ENCODE results near the gene CD248.
"Not testable (repeated sequence)": the region's sequence is repeated elsewhere in the genome, so short reads cannot be mapped to it uniquely, and the experiment has no call there.

CD248 gene

DNA sequence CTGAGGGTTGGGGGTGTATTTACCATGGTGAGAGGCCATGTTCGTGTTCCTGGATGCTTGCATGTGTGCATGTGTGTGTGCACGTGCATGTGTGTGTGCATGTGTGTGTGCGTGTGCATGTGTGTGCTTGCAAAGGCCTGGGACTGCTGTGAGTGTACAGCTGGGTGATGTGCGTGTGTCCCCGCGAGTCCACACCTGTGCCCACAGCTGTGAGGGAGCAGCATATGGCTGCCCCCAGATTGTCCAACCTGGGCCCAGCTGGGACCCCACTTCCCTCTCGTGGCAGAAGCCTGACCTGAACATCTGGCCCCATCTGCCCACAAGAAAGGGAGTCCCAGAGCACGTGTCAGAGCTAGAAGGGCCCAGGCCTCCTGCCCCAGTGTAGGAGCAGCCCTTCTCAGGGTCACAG lies 8.4 kb upstream of the CD248 start:
- 90 to 92% methylated on average over 8 of the region's 8 CpGs for WGBS, 2 experiments (ENCODE audit: insufficient coverage in 2 of 2)
- H3K36me3 ChIP-seq (ENCODE audit: control insufficient read depth, insufficient read depth, low read length): no peaks in the 10 kb centered on the region
- no peak overlapping the region for H3K4me3 ChIP-seq (ENCODE audit: extremely low read depth, insufficient read depth, low read length, poor library complexity, severe bottlenecking)
- peak overlapping the region; percentile 80 for H3K27ac ChIP-seq (ENCODE audit: low read depth, low read length, severe bottlenecking)
- H3K9me3 ChIP-seq (ENCODE audit: control insufficient read depth, low read length): no peaks in the 10 kb centered on the region
- H3K4me1 ChIP-seq (ENCODE audit: control insufficient read depth, insufficient read depth, low read length, poor library complexity, severe bottlenecking): peaks cover 47% of the 10 kb centered on the region

DNA sequence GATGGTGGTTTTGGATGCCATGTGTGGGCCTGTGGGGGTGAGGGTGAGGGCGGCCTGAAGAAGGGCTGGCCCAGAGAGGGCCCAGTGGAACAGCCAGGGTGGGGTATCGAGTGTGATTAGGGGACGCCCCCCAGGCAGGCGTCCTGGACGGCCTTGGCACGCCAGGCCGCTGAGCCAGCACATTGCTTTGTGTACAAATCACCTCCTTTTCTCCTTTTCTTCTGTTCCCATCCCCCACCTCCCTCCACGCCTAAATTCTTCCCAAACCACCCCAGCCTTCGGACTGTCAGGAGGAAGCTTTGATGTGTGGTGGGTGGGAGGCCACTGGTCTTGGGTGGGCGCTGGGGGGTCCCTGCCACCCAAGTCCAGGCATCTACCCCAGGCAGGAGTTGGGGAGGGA lies 7.8 kb upstream of the CD248 start:
- Histone ChIP-seq H3K27ac (ENCODE audit: low read depth, low read length, severe bottlenecking) (peak overlapping the region; percentile 12), H3K9me3 (ENCODE audit: control insufficient read depth, low read length) (no peaks in the 10 kb centered on the region), H3K4me1 (ENCODE audit: control insufficient read depth, insufficient read depth, low read length, poor library complexity, severe bottlenecking) (peaks cover 47% of the 10 kb centered on the region), H3K4me3 (ENCODE audit: extremely low read depth, insufficient read depth, low read length, poor library complexity, severe bottlenecking) (no peak overlapping the region), H3K36me3 (ENCODE audit: control insufficient read depth, insufficient read depth, low read length) (no peaks in the 10 kb centered on the region)
- WGBS, 2 experiments (ENCODE audit: insufficient coverage in 2 of 2): 51 to 84% methylated on average over 5 to 6 of the region's 10 CpGs

DNA sequence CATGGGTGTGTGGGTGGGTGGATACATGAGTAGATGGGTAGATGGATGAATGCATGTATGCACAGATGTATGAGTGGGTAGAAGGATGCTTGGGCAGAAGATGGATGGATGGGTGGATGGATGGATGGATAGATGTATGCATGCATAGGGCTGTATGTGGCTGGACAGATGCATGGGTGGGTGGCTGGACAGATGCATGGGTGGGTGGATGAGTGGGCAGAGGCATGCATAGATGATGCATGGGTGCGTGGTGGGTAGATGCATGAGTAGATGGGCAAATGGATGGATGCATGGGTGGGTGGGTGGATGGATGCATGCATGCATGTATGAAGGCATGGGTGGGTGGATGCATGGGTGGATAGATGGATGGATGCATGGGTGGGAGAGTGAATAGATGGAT lies 6.8 kb upstream of the CD248 start:
- peaks cover 45% of the 10 kb centered on the region for H3K4me1 ChIP-seq (ENCODE audit: control insufficient read depth, insufficient read depth, low read length, poor library complexity, severe bottlenecking)
- H3K36me3 ChIP-seq (ENCODE audit: control insufficient read depth, insufficient read depth, low read length): no peaks in the 10 kb centered on the region
- 100% methylated on average over 1 of the region's 1 CpG for WGBS, 2 experiments (ENCODE audit: insufficient coverage in 2 of 2)
- H3K9me3 ChIP-seq (ENCODE audit: control insufficient read depth, low read length): peaks cover 3% of the 10 kb centered on the region
- H3K27ac ChIP-seq (ENCODE audit: low read depth, low read length, severe bottlenecking): no peak overlapping the region
- no peak overlapping the region for H3K4me3 ChIP-seq (ENCODE audit: extremely low read depth, insufficient read depth, low read length, poor library complexity, severe bottlenecking)

DNA sequence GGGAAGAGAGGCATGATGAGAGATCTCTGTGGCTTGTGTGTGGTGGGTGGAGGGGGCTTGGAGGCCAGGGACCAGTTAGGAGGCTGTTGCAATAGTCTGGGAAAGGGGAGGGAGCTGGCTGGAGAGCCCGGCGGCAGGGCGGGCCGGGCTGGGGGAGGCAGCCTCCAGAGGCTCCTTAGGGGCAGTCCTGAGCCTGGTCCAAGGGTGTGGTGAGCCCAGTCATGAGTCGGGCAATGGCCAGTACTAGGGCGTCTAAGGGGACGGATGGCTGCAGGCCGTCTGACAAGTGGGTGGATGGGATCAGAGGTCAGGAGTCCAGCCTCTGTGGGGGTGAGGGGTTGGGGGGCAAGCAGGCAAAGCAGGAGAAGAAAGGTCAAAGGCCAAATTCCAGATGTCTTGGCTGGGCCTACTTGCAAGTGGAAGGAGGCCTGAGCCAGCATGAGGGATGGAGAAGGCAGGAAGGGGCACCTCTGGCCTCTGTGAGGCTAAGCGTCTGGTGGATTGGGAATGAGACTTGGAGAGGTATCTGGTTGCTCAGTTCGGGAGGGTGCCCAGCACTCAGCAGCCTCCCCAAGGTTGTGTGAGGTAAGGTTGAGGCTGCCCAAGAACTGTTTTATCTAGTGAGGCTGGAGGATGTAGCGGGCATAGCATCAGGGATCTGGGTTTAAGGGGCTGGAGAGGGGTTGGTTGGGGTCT lies 6.0 kb upstream of the CD248 start:
- H3K4me1 ChIP-seq (ENCODE audit: control insufficient read depth, insufficient read depth, low read length, poor library complexity, severe bottlenecking): peaks cover 47% of the 10 kb centered on the region
- H3K27ac ChIP-seq (ENCODE audit: low read depth, low read length, severe bottlenecking): no peak overlapping the region
- no peaks in the 10 kb centered on the region for H3K36me3 ChIP-seq (ENCODE audit: control insufficient read depth, insufficient read depth, low read length)
- 84 to 96% methylated on average over 7 to 11 of the region's 11 CpGs for WGBS, 2 experiments (ENCODE audit: insufficient coverage in 2 of 2)
- no peak overlapping the region for H3K4me3 ChIP-seq (ENCODE audit: extremely low read depth, insufficient read depth, low read length, poor library complexity, severe bottlenecking)
- H3K9me3 ChIP-seq (ENCODE audit: control insufficient read depth, low read length): peaks cover 3% of the 10 kb centered on the region

DNA sequence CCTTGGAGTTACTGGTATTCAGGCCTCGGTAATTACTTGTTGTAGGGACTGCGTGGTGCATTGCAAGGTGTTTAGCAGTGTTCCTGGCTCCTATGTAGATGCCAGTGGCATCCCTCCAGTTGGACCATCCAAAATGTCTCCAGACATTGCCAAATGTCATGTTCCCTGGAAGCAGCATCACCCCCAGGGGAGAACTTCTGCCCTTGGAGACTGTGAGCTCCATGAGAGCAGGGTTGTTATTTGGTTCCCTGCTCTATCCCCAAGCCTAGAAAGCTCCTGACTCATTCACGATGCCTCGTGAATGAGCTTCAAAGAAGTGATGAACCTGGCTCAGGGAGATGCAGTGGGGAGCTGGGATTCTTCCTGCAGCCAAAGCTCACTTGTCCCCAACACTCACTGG lies 4.8 kb upstream of the CD248 start:
- Histone ChIP-seq H3K36me3 (ENCODE audit: control insufficient read depth, insufficient read depth, low read length) (no peaks in the 10 kb centered on the region), H3K27ac (ENCODE audit: low read depth, low read length, severe bottlenecking) (peak overlapping the region; percentile 16), H3K4me3 (ENCODE audit: extremely low read depth, insufficient read depth, low read length, poor library complexity, severe bottlenecking) (no peak overlapping the region), H3K4me1 (ENCODE audit: control insufficient read depth, insufficient read depth, low read length, poor library complexity, severe bottlenecking) (peaks cover 45% of the 10 kb centered on the region), H3K9me3 (ENCODE audit: control insufficient read depth, low read length) (peaks cover 3% of the 10 kb centered on the region)
- 94 to 100% methylated on average over 4 of the region's 4 CpGs for WGBS, 2 experiments (ENCODE audit: insufficient coverage in 2 of 2)

DNA sequence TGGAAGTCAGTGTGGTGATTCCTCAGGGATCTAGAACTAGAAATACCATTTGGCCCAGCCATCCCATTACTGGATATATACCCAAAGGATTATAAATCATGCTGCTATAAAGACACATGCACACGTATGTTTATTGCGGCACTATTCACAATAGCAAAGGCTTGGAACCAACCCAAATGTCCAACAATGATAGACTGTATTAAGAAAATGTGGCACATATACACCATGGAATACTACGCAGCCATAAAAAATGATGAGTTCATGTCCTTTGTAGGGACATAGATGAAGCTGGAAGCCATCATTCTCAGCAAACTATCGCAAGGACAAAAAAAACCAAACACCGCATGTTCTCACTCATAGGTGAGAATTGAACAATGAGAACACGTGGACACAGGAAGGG lies 3.9 kb upstream of the CD248 start:
- peaks cover 47% of the 10 kb centered on the region for H3K4me1 ChIP-seq (ENCODE audit: control insufficient read depth, insufficient read depth, low read length, poor library complexity, severe bottlenecking)
- 100% methylated on average over 1 of the region's 6 CpGs; no CpG with 5 or more reads in 1 of the 2 experiments for WGBS, 2 experiments (ENCODE audit: insufficient coverage in 2 of 2)
- H3K36me3 ChIP-seq (ENCODE audit: control insufficient read depth, insufficient read depth, low read length); H3K27ac ChIP-seq (ENCODE audit: low read depth, low read length, severe bottlenecking); H3K4me3 ChIP-seq (ENCODE audit: extremely low read depth, insufficient read depth, low read length, poor library complexity, severe bottlenecking); H3K9me3 ChIP-seq (ENCODE audit: control insufficient read depth, low read length): not testable (repeated sequence)

DNA sequence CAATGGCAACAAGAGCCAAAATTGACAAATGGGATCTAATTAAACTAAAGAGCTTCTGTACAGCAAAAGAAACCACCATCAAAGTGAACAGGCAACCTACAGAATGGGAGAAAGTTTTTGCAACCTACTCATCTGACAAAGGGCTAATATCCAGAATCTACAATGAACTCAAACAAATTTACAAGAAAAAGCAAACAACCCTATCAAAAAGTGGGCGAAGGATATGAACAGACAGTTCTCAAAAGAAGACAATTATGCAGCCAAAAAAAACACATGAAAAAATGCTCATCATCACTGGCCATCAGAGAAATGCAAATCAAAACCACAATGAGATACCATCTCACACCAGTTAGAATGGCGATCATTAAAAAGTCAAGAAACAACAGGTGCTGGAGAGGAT lies 3.4 kb upstream of the CD248 start:
- H3K36me3 ChIP-seq (ENCODE audit: control insufficient read depth, insufficient read depth, low read length); H3K27ac ChIP-seq (ENCODE audit: low read depth, low read length, severe bottlenecking); H3K4me3 ChIP-seq (ENCODE audit: extremely low read depth, insufficient read depth, low read length, poor library complexity, severe bottlenecking); H3K9me3 ChIP-seq (ENCODE audit: control insufficient read depth, low read length): not testable (repeated sequence)
- no CpG with 5 or more reads among the region's 2 CpGs for WGBS, 2 experiments (ENCODE audit: insufficient coverage in 2 of 2)
- peaks cover 47% of the 10 kb centered on the region for H3K4me1 ChIP-seq (ENCODE audit: control insufficient read depth, insufficient read depth, low read length, poor library complexity, severe bottlenecking)

DNA sequence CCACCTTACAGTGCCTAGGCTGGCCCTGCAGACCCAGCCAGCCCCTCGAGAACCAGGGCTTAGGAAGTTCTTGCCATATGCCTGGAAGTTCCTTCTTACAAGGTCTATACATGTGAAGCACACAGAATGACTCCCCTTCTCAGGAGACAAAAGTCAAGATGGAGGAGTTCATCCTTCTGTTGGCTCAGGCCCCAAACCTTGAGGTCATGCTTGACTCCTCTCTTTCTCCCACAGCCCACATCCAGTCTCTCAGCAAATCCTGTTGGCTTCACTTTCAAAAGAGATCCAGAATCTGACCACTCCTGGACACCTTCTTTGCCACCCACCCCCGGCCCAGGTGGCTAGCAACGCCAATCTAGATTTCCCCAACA lies 1.7 kb upstream of the CD248 start:
- no peak overlapping the region for H3K4me3 ChIP-seq (ENCODE audit: extremely low read depth, insufficient read depth, low read length, poor library complexity, severe bottlenecking)
- peak overlapping the region; percentile 95 for H3K27ac ChIP-seq (ENCODE audit: low read depth, low read length, severe bottlenecking)
- peaks cover 53% of the 10 kb centered on the region for H3K4me1 ChIP-seq (ENCODE audit: control insufficient read depth, insufficient read depth, low read length, poor library complexity, severe bottlenecking)
- whole genome bisulfite sequencing, 2 experiments (ENCODE audit: insufficient coverage in 2 of 2): 94% methylated on average over 2 of the region's 3 CpGs; no CpG with 5 or more reads in 1 of the 2 experiments
- peaks cover 3% of the 10 kb centered on the region for H3K9me3 ChIP-seq (ENCODE audit: control insufficient read depth, low read length)
- no peaks in the 10 kb centered on the region for H3K36me3 ChIP-seq (ENCODE audit: control insufficient read depth, insufficient read depth, low read length)

DNA sequence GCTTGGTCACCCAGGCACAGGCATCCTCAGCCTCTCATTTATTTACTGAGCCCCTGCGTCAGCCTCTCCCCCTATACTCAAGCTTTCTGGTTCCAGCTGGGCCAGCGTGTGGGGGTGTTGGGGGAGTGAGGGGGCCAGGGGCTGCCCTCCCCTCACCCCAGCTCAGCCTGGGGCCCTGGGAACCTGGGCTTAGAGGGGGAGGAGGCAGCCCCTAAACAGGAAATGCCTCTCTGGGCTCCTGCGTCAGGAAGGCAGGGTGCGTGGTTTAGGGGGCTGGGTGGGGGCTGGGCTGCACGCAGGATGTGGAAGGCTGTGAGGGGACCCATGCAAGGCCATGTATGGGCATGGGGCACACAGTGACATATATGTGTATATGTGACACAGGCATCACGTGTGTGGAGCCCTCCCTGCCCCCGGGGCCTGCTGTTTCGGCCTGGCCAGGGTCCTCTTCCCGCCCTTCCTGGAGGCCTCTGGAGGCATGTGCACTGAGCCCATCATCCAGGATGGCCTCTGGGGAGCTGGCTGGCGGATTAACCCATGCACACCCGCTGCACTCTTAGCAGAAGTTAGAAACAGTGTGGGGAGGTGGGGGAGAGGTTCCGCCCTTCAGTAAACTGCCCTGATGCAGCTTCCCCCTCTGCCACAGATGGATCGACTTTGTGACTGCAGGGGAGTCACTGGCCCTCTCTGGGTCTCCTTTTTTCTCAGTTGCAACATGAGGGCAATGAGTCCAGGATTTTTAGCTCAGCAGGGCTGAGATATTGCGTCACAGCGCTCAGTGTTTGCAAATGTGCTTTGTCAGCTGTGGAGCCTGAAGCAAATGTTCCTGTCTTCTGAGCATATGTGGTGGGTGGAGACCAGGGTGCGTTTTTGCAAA lies 1.1 kb upstream of the CD248 start:
- peaks cover 53% of the 10 kb centered on the region for H3K4me1 ChIP-seq (ENCODE audit: control insufficient read depth, insufficient read depth, low read length, poor library complexity, severe bottlenecking)
- peak overlapping the region; percentile 95 for H3K27ac ChIP-seq (ENCODE audit: low read depth, low read length, severe bottlenecking)
- H3K36me3 ChIP-seq (ENCODE audit: control insufficient read depth, insufficient read depth, low read length): no peaks in the 10 kb centered on the region
- WGBS, 2 experiments (ENCODE audit: insufficient coverage in 2 of 2): 43 to 47% methylated on average over 9 to 12 of the region's 16 CpGs
- peaks cover 3% of the 10 kb centered on the region for H3K9me3 ChIP-seq (ENCODE audit: control insufficient read depth, low read length)
- no peak overlapping the region for H3K4me3 ChIP-seq (ENCODE audit: extremely low read depth, insufficient read depth, low read length, poor library complexity, severe bottlenecking)

DNA sequence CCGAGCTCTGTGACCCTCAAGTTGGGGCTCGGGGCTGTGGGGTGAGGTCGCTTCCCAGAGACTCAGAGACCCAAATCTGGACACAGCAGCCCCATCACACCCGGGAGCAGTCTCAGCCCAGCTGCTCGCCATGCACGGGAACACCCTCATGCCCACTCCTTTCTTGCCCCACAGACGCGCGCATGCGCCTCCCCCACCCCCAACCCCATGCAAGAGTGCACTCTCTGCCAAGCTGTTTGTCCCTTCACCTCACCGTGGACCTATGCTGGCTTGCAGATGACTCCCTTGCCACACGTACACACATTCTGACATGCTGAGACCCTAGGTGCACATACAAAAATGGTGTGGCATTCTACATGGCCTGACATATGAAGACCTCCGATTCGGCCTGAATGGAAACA lies 478 bp upstream of the CD248 start:
- peak overlapping the region; percentile 23 for H3K4me3 ChIP-seq (ENCODE audit: extremely low read depth, insufficient read depth, low read length, poor library complexity, severe bottlenecking)
- peaks cover 3% of the 10 kb centered on the region for H3K9me3 ChIP-seq (ENCODE audit: control insufficient read depth, low read length)
- WGBS, 2 experiments (ENCODE audit: insufficient coverage in 2 of 2): 22 to 33% methylated on average over 12 to 13 of the region's 14 CpGs
- H3K27ac ChIP-seq (ENCODE audit: low read depth, low read length, severe bottlenecking): peak overlapping the region; percentile 95
- H3K4me1 ChIP-seq (ENCODE audit: control insufficient read depth, insufficient read depth, low read length, poor library complexity, severe bottlenecking): peaks cover 53% of the 10 kb centered on the region
- no peaks in the 10 kb centered on the region for H3K36me3 ChIP-seq (ENCODE audit: control insufficient read depth, insufficient read depth, low read length)
